Measurements from ENCODE around the gene ACP3.

DNA sequence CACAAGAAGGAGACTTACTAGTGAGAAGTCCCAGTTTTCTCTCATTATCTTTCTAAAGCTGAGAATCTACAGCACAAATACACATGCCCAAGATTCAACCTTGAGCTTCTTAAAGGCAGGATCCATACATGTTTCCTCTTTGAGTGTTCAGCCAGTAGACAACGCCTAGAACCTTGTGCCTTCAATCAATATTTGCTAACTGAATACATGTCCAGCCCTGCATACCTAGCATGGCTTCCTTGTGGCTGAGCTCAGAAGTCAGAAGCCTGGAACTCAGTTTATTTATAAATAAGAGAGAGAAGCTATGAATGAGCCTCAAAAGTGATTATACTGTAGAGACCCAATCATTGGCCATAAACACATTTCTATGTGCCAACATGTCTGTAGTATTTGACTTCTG, 43.5 kb downstream of the ACP3 start:
- no peak for TF ChIP-seq POLR2A (IDR thresholded peaks at IDR 0.05)
- no peak for TF ChIP-seq CTCF (IDR thresholded peaks at IDR 0.05)
